Peyer's patch (tissue), 4 donors: ENCODE data around the gene TNNI3K. TPM values are rescaled to one million over a fixed set of nuclear protein-coding genes. Genes with fewer than 3 reads are reported as not detected.

Experiments used
- DNase-seq, 3 donors: peaks; one replicate each; pipeline ENCODE4 v3.0.0-alpha.2; 2017 to 2019
- H3K27ac ChIP-seq, 4 donors: fragments of 200-600 bp; sonication (generic); one replicate each; pipeline ENCODE4 v1.5.1; 2016 to 2019
- H3K27me3 ChIP-seq, 2 donors: fragments of 200-600 bp; sonication (generic); one replicate each; pipeline ENCODE4 v1.5.1; 2019
- H3K36me3 ChIP-seq, 3 donors: fragments of 200-600 bp; sonication (generic); one replicate each; pipeline ENCODE4 v1.5.1; 2016 to 2019
- H3K4me1 ChIP-seq, 4 donors: fragments of 200-600 bp; sonication (generic); one replicate each; pipeline ENCODE4 v1.5.1; 2016 to 2019
- H3K4me3 ChIP-seq, 4 donors: fragments of 200-600 bp; sonication (generic); 1 replicate in 3 of 4; 2 replicates in 1 of 4; pipeline ENCODE4 v1.5.1; 2016 to 2019; ENCODE audit warnings: mild to moderate bottlenecking in 1 of 4
- H3K9me3 ChIP-seq, 4 donors: fragments of 200-600 bp; sonication (generic); one replicate each; pipeline ENCODE4 v1.5.1; 2016 to 2019; ENCODE audit warnings: mild to moderate bottlenecking in 1 of 4
- CTCF ChIP-seq, 6 experiments: fragments of 450-650 bp in 4 of 6; fragments of 200-600 bp in 2 of 6; sonication (generic) in 1 of 6; IDR thresholded peaks; one replicate each; pipeline ENCODE4 v1.5.1; 2017 to 2019; ENCODE audit warnings: antibody characterized with exemption in 6 of 6, mild to moderate bottlenecking in 3 of 6, moderate library complexity in 1 of 6
- POLR2A ChIP-seq, 2 donors: fragments of 450-650 bp; IDR thresholded peaks; one replicate each; pipeline ENCODE4 v1.5.1; 2017; ENCODE audit warnings: antibody characterized with exemption in 2 of 2, mild to moderate bottlenecking in 2 of 2, moderate library complexity in 2 of 2
- total RNA-seq, 4 donors: library from RNA; depleted of rRNA; stranded (reverse); fragments of >200 nt; gene quantifications; one replicate each; pipeline ENCODE4 v1.1.0, GENCODE V29; 2016

Gene TNNI3K
- total RNA-seq, 4 donors from 2014 or later, result 2.0 TPM; not detected in 3

GRCh38 chr1:74528123-74528522 lies 292.9 kb downstream of the TNNI3K start:
- H3K4me1 ChIP-seq, result no peaks in the 10 kb centered on the region
- H3K27me3 ChIP-seq, result no peaks in the 10 kb centered on the region
- no peak overlapping the region for H3K4me3 ChIP-seq
- H3K27ac ChIP-seq, result no peak overlapping the region
- no peaks in the 10 kb centered on the region for H3K36me3 ChIP-seq
- TF ChIP-seq POLR2A (IDR thresholded peaks at IDR 0.05) (no peak), CTCF (IDR thresholded peaks at IDR 0.05) (no peak)
- DNase-seq, result no peak
- no peaks in the 10 kb centered on the region for H3K9me3 ChIP-seq

GRCh38 chr1:74530892-74531291 lies 295.7 kb downstream of the TNNI3K start:
- H3K9me3 ChIP-seq, result no peaks in the 10 kb centered on the region
- no peak for DNase-seq
- H3K4me1 ChIP-seq, result no peaks in the 10 kb centered on the region
- no peaks in the 10 kb centered on the region for H3K27me3 ChIP-seq
- H3K4me3 ChIP-seq, result no peak overlapping the region
- no peaks in the 10 kb centered on the region for H3K36me3 ChIP-seq
- no peak overlapping the region for H3K27ac ChIP-seq
- TF ChIP-seq POLR2A (IDR thresholded peaks at IDR 0.05) (no peak), CTCF (IDR thresholded peaks at IDR 0.05) (no peak)

GRCh38 chr1:74531796-74532195 lies 296.6 kb downstream of the TNNI3K start:
- Histone ChIP-seq H3K9me3 (no peaks in the 10 kb centered on the region), H3K27me3 (no peaks in the 10 kb centered on the region), H3K4me1 (no peaks in the 10 kb centered on the region), H3K27ac (no peak overlapping the region), H3K36me3 (no peaks in the 10 kb centered on the region), H3K4me3 (no peak overlapping the region)
- TF ChIP-seq CTCF (IDR thresholded peaks at IDR 0.05) (no peak), POLR2A (IDR thresholded peaks at IDR 0.05) (no peak)
- DNase-seq, result no peak

GRCh38 chr1:74534241-74534640 lies 299.1 kb downstream of the TNNI3K start:
- H3K27me3 ChIP-seq, result no peaks in the 10 kb centered on the region
- no peaks in the 10 kb centered on the region for H3K9me3 ChIP-seq
- H3K27ac ChIP-seq, result no peak overlapping the region
- no peak overlapping the region for H3K4me3 ChIP-seq
- H3K4me1 ChIP-seq, result no peaks in the 10 kb centered on the region
- no peaks in the 10 kb centered on the region for H3K36me3 ChIP-seq
- DNase-seq, result no peak
- TF ChIP-seq POLR2A (IDR thresholded peaks at IDR 0.05), result no peak
- no peak for TF ChIP-seq CTCF (IDR thresholded peaks at IDR 0.05)

GRCh38 chr1:74545821-74546220 lies 310.6 kb downstream of the TNNI3K start:
- Histone ChIP-seq H3K4me3 (no peak overlapping the region), H3K9me3 (no peaks in the 10 kb centered on the region), H3K4me1 (no peaks in the 10 kb centered on the region), H3K27me3 (no peaks in the 10 kb centered on the region), H3K27ac (no peak overlapping the region), H3K36me3 (no peaks in the 10 kb centered on the region)
- no peak for DNase-seq
- TF ChIP-seq CTCF (IDR thresholded peaks at IDR 0.05), result no peak
